ENCODE data around the gene BTBD16. TPM values are rescaled to one million over a fixed set of nuclear protein-coding genes. Genes with fewer than 3 reads are reported as not detected.

The BTBD16 gene
- total and polyA plus RNA-seq, 5 experiments from 2014 or later: not detected

DNA sequence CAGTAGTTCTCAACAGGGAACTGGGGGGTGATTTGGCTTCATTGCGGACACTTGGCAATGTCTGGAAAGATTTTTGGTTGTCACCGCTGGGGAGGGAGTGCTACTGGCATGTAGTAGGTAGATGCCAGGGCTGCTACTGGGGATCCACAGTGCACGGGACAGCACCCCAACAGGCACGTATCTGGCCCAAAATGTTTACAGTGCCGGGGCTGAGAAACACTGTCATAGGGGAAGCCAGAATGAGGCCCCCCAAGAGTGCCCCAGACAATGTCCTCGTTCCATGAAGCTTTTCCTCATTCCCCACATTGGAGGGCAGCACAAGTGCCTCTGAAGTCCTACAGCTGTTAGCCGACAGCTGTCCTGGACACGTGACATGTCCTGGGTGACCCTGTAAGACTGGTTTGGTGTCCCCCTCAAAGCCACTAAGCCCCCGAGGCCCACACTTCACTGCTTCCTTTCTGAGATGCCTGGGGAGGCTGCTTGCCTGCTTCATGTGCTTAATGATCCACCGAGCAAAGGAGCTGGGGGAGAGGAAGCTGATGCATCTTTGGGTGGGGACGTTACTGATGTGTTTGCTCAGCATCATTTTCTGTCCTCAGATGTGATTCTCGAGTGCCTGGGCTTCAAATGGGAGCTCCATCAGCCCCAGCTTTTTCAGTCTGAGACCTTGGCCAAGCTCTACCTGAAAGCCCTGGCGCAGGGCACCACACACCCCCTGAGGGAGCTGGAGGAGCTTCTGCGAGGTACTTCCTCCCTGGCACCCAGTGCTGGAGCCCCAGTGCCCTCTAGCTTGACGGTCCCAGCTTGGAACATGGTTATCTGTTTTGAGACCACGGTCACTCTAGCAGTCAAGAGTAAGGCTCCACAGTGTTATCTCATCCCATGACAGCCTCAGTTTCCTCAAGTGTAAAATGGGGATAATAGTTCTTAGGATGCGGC, 14.7 kb downstream of the BTBD16 start:
- H3K27ac Mint-ChIP-seq: no peak overlapping the region
- peaks cover 0 to 2% (median 0%) of the 10 kb centered on the region in 4 donors for H3K4me1 Mint-ChIP-seq
- no peak overlapping the region for H3K4me3 Mint-ChIP-seq

DNA sequence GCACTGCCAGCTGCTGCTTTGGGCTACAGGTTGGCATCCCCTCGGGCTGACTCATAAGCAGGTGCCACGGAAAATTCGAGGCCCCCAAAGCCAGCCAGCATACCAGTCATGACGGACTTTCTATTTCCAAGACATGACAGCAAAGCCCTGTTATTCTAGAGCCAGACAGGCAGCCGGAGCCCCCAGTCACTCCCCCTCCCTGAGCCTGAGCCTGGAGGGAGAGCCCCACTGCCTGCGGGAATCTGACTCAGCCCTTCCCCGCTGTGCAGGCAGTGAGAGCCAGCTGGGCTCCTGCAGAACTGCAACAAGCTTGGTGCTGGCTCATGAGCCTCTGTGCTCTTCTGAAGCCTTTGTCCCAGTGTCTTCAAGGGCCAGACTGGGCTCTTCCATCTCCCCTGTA, 15.8 kb downstream of the BTBD16 start:
- Mint-ChIP-seq H3K4me1 (peaks cover 0 to 2% (median 0%) of the 10 kb centered on the region in 4 donors), H3K36me3 (no peaks in the 10 kb centered on the region), H3K27me3 (peaks cover 2 to 43% (median 16%) of the 10 kb centered on the region in 5 donors), H3K9me3 (no peaks in the 10 kb centered on the region), H3K4me3 (no peak overlapping the region), H3K27ac (no peak overlapping the region)
- POLR2A ChIA-PET: no interaction called here
- ATAC-seq (no peak), DNase-seq (no peak)

More for the DNA sequence above, 14.7 kb downstream of the BTBD16 start:
- no peak for ATAC-seq
- no peaks in the 10 kb centered on the region for H3K9me3 Mint-ChIP-seq
- DNase-seq: no peak
- POLR2A ChIA-PET: no interaction called here
- H3K27me3 Mint-ChIP-seq: peaks cover 4 to 53% (median 23%) of the 10 kb centered on the region in 5 donors
- no peaks in the 10 kb centered on the region for H3K36me3 Mint-ChIP-seq

DNA sequence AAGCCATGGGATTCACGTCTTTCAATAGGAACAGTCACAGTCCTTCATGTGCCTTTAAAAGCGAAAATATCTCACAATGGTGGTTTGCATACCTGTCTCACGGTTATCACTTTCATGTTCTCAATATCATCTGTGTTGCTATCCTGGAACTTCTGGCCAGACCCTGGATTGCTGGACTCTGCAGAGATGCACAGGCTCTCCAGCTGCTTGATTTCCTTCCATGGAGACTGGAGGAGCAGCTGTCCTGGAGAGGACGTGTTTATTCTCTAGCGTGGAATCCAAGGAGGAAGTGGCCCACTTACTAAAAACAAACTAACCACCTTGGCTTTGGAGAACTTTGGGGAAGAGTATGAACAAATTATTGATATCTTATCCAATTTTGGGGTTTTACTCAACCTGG, 16.5 kb downstream of the BTBD16 start:
- DNase-seq: no peak
- H3K27me3 Mint-ChIP-seq: peaks cover 2 to 36% (median 13%) of the 10 kb centered on the region in 5 donors
- no peak overlapping the region for H3K27ac Mint-ChIP-seq
- no peak overlapping the region for H3K4me3 Mint-ChIP-seq
- POLR2A ChIA-PET: no interaction called here
- no peak for ATAC-seq
- H3K4me1 Mint-ChIP-seq: peaks cover 0 to 2% (median 0%) of the 10 kb centered on the region in 4 donors
- no peaks in the 10 kb centered on the region for H3K36me3 Mint-ChIP-seq
- H3K9me3 Mint-ChIP-seq: no peaks in the 10 kb centered on the region

DNA sequence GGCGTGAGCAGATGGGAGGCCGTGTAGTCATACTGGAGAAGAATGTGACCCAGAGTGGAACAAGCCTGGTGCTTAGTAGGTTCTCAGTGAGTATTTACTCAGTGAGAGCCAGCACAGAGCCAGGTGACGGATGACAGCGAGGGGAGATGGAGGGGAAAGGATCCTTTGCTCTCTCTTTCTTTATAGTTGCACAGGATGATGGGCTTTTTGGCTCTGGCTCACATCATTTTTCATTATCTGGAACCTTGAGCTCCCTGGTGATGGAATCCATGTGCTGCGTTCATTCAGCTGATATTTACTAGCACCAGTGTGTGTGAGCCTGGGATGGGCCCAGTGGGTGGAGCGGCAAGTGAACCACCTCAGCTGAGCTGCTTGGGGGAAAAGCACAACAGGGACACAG, 17.2 kb downstream of the BTBD16 start:
- Mint-ChIP-seq H3K4me3 (no peak overlapping the region), H3K27me3 (peaks cover 2 to 32% (median 11%) of the 10 kb centered on the region in 5 donors)
- no peak for ATAC-seq

DNA sequence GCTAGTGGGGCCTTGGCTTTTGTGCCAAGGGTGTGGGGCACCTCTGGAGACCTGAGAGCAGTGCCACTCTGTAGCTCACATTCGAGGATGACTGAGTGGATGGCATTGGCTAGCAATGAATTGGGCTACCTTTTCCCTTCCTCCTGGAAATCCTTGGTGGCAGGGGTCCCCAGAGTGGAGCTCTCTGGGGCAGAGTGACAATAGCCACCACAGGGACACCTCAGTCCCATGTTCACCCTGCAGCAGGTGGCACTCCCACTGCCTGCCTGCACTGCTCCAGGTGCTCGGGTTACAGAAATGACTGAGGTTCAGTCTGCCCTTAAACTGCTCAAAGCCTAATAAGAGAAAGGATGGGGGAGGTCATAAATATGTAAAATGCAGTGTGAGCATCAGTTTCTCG, 17.8 kb downstream of the BTBD16 start:
- H3K4me3 Mint-ChIP-seq: no peak overlapping the region
- H3K9me3 Mint-ChIP-seq: no peaks in the 10 kb centered on the region
- ATAC-seq (no peak), DNase-seq (no peak)
- H3K27me3 Mint-ChIP-seq: peaks cover 2 to 32% (median 11%) of the 10 kb centered on the region in 5 donors
- H3K27ac Mint-ChIP-seq: no peak overlapping the region
- no peaks in the 10 kb centered on the region for H3K36me3 Mint-ChIP-seq
- POLR2A ChIA-PET: no interaction called here
- H3K4me1 Mint-ChIP-seq: no peaks in the 10 kb centered on the region

More for the DNA sequence above, 17.2 kb downstream of the BTBD16 start:
- no peak for DNase-seq
- H3K4me1 Mint-ChIP-seq: no peaks in the 10 kb centered on the region
- POLR2A ChIA-PET: no interaction called here
- no peaks in the 10 kb centered on the region for H3K36me3 Mint-ChIP-seq
- H3K9me3 Mint-ChIP-seq: no peaks in the 10 kb centered on the region
- no peak overlapping the region for H3K27ac Mint-ChIP-seq

DNA sequence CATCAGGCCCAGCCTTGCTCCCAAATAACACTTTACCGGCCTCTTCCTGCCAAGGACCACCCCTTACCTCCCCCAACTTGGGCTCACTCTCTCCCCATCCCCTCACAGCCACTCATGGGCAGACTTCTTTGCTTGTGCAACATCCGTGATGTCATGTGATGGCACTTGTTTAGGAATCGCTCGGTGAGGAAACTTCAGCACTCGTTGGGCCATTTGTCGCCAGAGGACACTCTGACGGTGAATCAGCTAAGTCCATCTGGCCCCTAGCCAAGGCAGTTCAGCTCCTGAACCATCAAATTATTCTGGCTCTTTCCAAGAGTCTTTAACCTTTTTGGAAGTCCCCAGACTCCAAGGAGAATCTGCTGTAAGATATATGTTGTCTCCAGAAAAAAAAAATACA, 19.2 kb downstream of the BTBD16 start:
- DNase-seq (no peak), ATAC-seq (no peak)
- H3K27ac Mint-ChIP-seq: no peak overlapping the region
- no peaks in the 10 kb centered on the region for H3K9me3 Mint-ChIP-seq
- peaks cover 5 to 7% (median 6%) of the 10 kb centered on the region in 4 donors for H3K4me1 Mint-ChIP-seq
- no peak overlapping the region for H3K4me3 Mint-ChIP-seq
- no peaks in the 10 kb centered on the region for H3K36me3 Mint-ChIP-seq
- peaks cover 0 to 25% (median 7%) of the 10 kb centered on the region in 5 donors for H3K27me3 Mint-ChIP-seq
- POLR2A ChIA-PET: no interaction called here

DNA sequence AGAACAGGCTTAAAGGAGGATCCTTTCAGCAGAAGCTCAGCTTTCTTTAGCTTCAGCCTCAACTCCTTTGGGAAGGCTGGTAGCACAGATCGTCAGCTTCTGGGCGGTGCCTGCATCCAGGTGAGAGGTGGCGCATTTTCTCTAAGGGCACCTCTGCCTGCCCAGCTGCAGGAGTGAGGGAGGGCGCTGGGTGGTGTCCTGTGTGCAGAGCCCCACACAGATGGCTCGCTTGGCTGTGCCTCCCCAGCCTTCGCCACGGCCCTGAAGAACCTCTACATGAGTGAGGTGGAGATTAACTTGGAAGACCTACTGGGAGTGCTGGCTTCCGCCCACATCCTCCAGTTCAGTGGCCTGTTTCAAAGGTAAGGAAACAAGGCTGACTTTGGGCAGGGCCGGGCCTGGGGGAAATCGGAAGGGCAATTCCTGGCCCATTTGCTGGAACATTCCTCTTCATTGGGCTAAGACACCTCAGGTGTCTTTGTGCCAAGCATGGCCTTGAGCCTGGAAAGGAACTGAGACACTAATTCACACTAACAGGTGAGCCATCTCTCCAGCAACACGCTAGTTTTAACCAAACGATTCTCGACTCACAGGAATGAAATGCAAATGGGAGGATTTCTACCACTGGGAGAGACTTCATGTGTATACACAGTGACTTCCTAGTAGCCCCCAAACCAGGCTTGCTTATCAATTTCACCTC, 19.9 kb downstream of the BTBD16 start:
- H3K36me3 Mint-ChIP-seq: no peaks in the 10 kb centered on the region
- POLR2A ChIA-PET: no interaction called here
- no peaks in the 10 kb centered on the region for H3K9me3 Mint-ChIP-seq
- no peak overlapping the region for H3K4me3 Mint-ChIP-seq
- peaks cover 6 to 10% (median 7%) of the 10 kb centered on the region in 4 donors for H3K4me1 Mint-ChIP-seq
- ATAC-seq: no peak
- no peak overlapping the region for H3K27ac Mint-ChIP-seq
- DNase-seq: no peak
- H3K27me3 Mint-ChIP-seq: peaks cover 0 to 23% (median 7%) of the 10 kb centered on the region in 5 donors

DNA sequence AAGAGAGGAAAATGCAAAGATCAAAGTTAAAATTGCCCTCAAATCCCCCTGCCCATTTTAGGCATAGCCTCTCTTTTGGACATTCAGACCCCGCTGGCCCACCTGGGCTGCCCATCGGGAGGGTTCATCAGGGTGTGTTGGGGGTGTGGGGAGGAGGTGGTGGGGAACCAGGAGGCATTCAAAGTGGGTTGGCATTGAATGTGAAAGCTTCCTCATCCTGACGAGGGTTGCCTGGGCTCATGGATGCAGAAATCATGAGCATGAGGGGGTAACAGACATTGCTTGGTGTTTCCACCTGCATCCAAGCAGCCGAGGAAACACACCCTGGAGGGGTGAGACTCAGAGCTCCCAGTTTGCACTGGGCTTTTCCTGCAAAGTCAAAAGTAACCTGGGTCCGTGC, 20.6 kb downstream of the BTBD16 start:
- POLR2A ChIA-PET: no interaction called here
- no peak overlapping the region for H3K27ac Mint-ChIP-seq
- DNase-seq: no peak
- ATAC-seq: no peak
- H3K27me3 Mint-ChIP-seq: peaks cover 0 to 23% (median 7%) of the 10 kb centered on the region in 5 donors
- H3K9me3 Mint-ChIP-seq: no peaks in the 10 kb centered on the region
- H3K4me1 Mint-ChIP-seq: peaks cover 6 to 10% (median 7%) of the 10 kb centered on the region in 4 donors
- no peak overlapping the region for H3K4me3 Mint-ChIP-seq
- no peaks in the 10 kb centered on the region for H3K36me3 Mint-ChIP-seq

DNA sequence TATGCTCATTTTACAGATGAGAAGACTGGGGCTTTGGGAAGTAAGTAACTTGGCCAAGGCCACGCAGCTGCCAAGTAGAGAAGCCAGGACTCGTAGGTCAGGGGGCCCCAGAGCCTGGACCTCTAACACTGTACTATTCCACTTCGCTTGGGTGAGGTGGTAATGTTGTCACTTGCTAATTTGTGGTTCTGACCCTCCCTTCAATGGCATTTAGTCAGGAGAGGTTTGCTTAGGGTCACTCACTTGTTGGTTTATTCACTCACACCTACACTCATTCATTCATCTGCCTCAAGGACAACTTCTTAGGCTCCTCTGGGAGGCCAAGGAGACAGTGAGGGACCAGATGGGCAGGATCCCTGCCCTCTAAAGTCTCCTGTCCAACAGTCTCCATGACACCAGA, 21.3 kb downstream of the BTBD16 start:
- H3K27ac Mint-ChIP-seq: no peak overlapping the region
- no peaks in the 10 kb centered on the region for H3K36me3 Mint-ChIP-seq
- no peak overlapping the region for H3K4me3 Mint-ChIP-seq
- DNase-seq (no peak), ATAC-seq (no peak)
- no peaks in the 10 kb centered on the region for H3K9me3 Mint-ChIP-seq
- POLR2A ChIA-PET: no interaction called here
- peaks cover 0 to 23% (median 7%) of the 10 kb centered on the region in 5 donors for H3K27me3 Mint-ChIP-seq
- H3K4me1 Mint-ChIP-seq: peaks cover 6 to 10% (median 7%) of the 10 kb centered on the region in 4 donors

DNA sequence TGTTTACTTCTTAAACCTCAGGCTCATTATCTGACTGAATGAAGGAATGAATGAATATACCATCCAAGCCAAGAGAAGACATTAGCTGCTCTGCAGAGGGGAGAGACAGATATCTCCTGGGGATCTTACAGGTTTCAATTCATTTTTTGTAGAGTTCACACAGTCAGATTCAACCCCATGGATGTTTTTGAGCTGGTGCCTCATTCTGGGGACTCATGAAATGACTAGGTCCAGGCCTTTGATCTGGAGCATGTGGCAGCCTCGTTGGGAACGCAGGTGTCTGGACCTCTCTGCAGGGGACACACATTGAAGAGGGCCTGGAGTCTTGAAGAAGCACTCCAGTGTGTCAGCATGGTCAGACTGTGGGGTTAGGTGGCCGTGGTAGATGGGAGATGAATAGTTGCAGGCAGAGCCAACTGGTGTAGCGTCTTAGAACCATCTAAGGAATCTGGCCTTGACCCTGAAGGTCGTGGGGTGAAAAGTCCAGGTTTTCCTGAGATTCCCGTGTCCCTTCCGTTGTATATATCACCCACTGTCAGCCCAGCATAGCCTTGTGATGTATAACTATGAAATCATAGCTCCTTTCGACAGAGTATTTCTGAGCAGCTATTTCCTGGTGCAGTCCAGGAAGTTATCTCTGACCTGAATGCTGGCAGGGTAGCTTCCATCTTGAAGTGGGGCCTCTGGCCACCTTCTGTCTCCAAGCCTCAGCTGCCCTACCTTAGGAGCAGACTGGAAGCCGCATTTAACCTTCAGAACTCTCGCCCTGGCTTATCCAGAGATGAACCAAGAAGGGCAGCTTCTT, 22.3 kb downstream of the BTBD16 start:
- POLR2A ChIA-PET: no interaction called here
- Mint-ChIP-seq H3K4me3 (no peak overlapping the region), H3K27me3 (peaks cover 0 to 19% (median 3%) of the 10 kb centered on the region in 5 donors), H3K4me1 (peaks cover 6 to 10% (median 7%) of the 10 kb centered on the region in 4 donors), H3K36me3 (no peaks in the 10 kb centered on the region), H3K27ac (peak overlapping the region in 1 of 10 donors; percentile 54), H3K9me3 (no peaks in the 10 kb centered on the region)
- ATAC-seq: no peak
- DNase-seq: no peak

DNA sequence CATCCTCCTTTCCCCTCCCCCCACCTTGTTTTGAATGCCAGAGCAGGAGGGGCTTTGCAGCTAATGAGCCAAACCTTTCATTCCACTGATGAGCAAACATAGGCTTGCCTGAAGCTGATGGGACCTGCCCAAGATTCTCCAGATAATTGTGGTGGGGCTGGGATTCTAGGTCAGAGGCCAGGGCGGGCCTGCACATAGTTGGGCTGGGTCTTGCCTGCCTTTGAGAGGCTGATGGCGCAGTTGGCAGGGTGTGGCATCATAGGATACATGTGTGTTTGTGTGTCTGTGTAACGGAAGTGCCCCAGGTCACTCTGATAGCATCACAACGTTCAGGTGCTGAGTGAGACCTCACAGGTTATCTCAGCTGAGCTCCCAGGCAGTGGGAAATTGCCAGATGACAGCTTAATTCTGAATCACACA, 22.9 kb downstream of the BTBD16 start:
- H3K9me3 Mint-ChIP-seq: no peaks in the 10 kb centered on the region
- H3K36me3 Mint-ChIP-seq: no peaks in the 10 kb centered on the region
- no peak overlapping the region for H3K4me3 Mint-ChIP-seq
- peaks cover 0 to 21% (median 1%) of the 10 kb centered on the region in 5 donors for H3K27me3 Mint-ChIP-seq
- peaks cover 9 to 13% (median 10%) of the 10 kb centered on the region in 4 donors for H3K4me1 Mint-ChIP-seq
- DNase-seq: no peak
- ATAC-seq: no peak
- no peak overlapping the region for H3K27ac Mint-ChIP-seq
- POLR2A ChIA-PET: no interaction called here

DNA sequence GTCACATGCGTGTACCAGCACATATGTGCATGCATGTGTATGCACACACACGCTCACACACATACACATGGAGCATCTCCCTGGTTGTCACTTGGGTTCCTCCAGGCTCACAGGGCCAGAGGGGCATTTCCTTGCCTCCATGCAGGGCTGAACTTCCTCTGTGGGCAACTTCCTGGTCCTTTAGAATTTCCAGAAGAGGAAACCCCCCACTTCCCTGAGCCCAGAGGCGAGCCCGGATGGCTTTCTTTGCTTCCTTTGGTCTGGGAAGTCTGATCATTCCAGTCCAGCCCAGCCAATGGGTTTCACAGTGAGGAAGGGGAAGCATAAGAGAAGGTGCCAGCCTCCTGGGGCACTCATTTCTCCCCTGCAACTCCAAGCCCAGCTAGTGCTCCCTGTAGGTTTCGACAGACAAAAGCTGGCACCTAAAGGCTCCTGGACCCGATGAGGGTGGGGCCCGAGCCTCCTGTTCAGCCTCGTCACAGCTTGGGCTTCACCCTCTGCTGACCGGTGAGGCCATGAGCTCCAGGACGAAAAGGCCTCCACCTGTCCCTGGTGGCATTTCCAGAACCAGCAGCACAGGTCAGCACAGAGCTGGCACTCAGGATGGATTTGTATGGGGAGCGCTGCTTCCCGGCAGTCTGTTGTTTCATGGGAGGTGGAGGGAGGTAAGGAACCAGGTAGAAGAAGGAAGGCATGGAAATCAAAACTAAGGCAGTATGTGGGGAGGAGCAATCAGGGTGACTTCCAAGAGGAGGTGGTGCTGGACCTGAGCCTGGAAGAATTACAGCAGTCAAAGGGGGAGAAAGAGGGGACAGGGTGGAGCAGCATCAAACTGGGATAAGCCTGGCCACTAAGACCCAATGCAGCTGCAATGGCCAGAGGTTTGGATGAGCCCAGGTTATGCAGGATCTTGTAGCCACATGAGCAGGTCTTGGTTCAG, 23.7 kb downstream of the BTBD16 start:
- no peaks in the 10 kb centered on the region for H3K9me3 Mint-ChIP-seq
- ATAC-seq: no peak
- peaks cover 0 to 26% (median 0%) of the 10 kb centered on the region in 5 donors for H3K27me3 Mint-ChIP-seq
- H3K36me3 Mint-ChIP-seq: no peaks in the 10 kb centered on the region
- POLR2A ChIA-PET: no interaction called here
- H3K4me1 Mint-ChIP-seq: peaks cover 9 to 15% (median 10%) of the 10 kb centered on the region in 4 donors
- no peak overlapping the region for H3K4me3 Mint-ChIP-seq
- peak overlapping the region in 2 of 10 donors; percentile 23 to 53 for H3K27ac Mint-ChIP-seq
- no peak for DNase-seq
